Prostate gland (tissue), 2 donors: ENCODE data around the gene PAK4. TPM values are rescaled to one million over a fixed set of nuclear protein-coding genes. Genes with fewer than 3 reads are reported as not detected.
A peak's percentile ranks its signal among the peaks of the same experiment; 100 is the strongest.

Experiments
- DNase-seq: peaks from one replicate; pipeline ENCODE4 v3.0.0-alpha.2; 2019; ENCODE audit warnings: low spot score
- H3K27ac ChIP-seq, 2 donors: fragments of 200-600 bp; sonication (generic); 2 replicates each; pipeline ENCODE4 v1.5.1; 2017 to 2019
- H3K27me3 ChIP-seq: fragments of 200-600 bp; sonication (generic); replicated peaks from 2 replicates; pipeline ENCODE4 v1.5.1; 2019; ENCODE audit not compliant: insufficient read depth
- H3K36me3 ChIP-seq, 2 donors: fragments of 200-600 bp; sonication (generic); 1 replicate in 1 of 2; 2 replicates in 1 of 2; pipeline versions ENCODE4 v1.5.1 to v1.8.1; 2017 to 2019
- H3K4me1 ChIP-seq: fragments of 200-600 bp; sonication (generic); replicated peaks from 2 replicates; pipeline ENCODE4 v1.5.1; 2019
- H3K4me3 ChIP-seq, 2 donors: fragments of 200-600 bp; sonication (generic); 2 replicates each; pipeline ENCODE4 v1.5.1; 2017 to 2019
- H3K9me3 ChIP-seq: fragments of 200-600 bp; sonication (generic); 2 replicates; pipeline ENCODE4 v1.5.1; 2017
- CTCF ChIP-seq, 4 experiments: fragments of 200-600 bp in 2 of 4; fragments of 450-650 bp in 2 of 4; sonication (generic) in 2 of 4; IDR thresholded peaks; 1 replicate in 3 of 4; 2 replicates in 1 of 4; pipeline ENCODE4 v1.5.1; 2016 to 2019; ENCODE audit warnings: antibody characterized with exemption in 4 of 4, mild to moderate bottlenecking in 2 of 4, moderate library complexity in 2 of 4
- POLR2A ChIP-seq: fragments of 450-650 bp; IDR thresholded peaks from one replicate; pipeline ENCODE4 v1.6.1; 2016; ENCODE audit warnings: antibody characterized with exemption, mild to moderate bottlenecking
- POLR2AphosphoS5 ChIP-seq: sonication (generic); formaldehyde crosslinking; IDR thresholded peaks from one replicate; pipeline ENCODE4 v1.6.1; 2017; ENCODE audit warnings: antibody characterized with exemption
- WGBS: methylation state at CpG from one replicate; pipeline ENCODE4 v1.1.5; 2018; 5-methylcytosine and 5-hydroxymethylcytosine counted together
- intact Hi-C: fragments of 100-400 bp; cut with DNase I; formaldehyde crosslinking; loops from one replicate; pipeline ENCODE4 v1.14.2; 2022
- total RNA-seq, 2 donors: library from RNA; depleted of rRNA; stranded (reverse); fragments of >200 nt; gene quantifications; one replicate each; pipeline ENCODE4 v1.1.0, GENCODE V29; 2016

The PAK4 gene
- total RNA-seq, 2 donors from 2014 or later = 111 to 123 TPM

GRCh38 chr19:39166571-39167391, 41.2 kb downstream of the PAK4 start:
- H3K27me3 ChIP-seq = no peaks in the 10 kb centered on the region
- H3K9me3 ChIP-seq = no peaks in the 10 kb centered on the region
- peaks cover 27% of the 10 kb centered on the region for H3K4me1 ChIP-seq
- TF ChIP-seq POLR2A (no peak), POLR2AphosphoS5 (peak; percentile 43)
- H3K27ac ChIP-seq = peak overlapping the region; percentile 78 to 85
- peak overlapping the region in 1 of 2 donors; percentile 34 for H3K4me3 ChIP-seq
- peak; percentile 89 for DNase-seq
- peaks cover 0 to 6% of the 10 kb centered on the region in 2 donors for H3K36me3 ChIP-seq
- 36% methylated on average over 24 of the region's 24 CpGs for WGBS
- intact Hi-C loops = no loop called here

GRCh38 chr19:39167461-39168257, 42.1 kb downstream of the PAK4 start:
- peak overlapping the region; percentile 78 to 85 for H3K27ac ChIP-seq
- peaks cover 0 to 6% of the 10 kb centered on the region in 2 donors for H3K36me3 ChIP-seq
- intact Hi-C loops = no loop called here
- H3K27me3 ChIP-seq = no peaks in the 10 kb centered on the region
- no peaks in the 10 kb centered on the region for H3K9me3 ChIP-seq
- peak overlapping the region in 1 of 2 donors; percentile 34 for H3K4me3 ChIP-seq
- H3K4me1 ChIP-seq = peaks cover 24% of the 10 kb centered on the region
- DNase-seq = peak; percentile 73
- TF ChIP-seq POLR2AphosphoS5 = peak; percentile 26
- no peak for TF ChIP-seq POLR2A
- TF ChIP-seq CTCF (IDR thresholded peaks at IDR 0.05) = no peak
- 22% methylated on average over 19 of the region's 25 CpGs for WGBS

GRCh38 chr19:39168258-39169142, 42.9 kb downstream of the PAK4 start:
- Histone ChIP-seq H3K27ac (peak overlapping the region in 1 of 2 donors; percentile 85), H3K4me1 (peaks cover 21% of the 10 kb centered on the region), H3K9me3 (no peaks in the 10 kb centered on the region), H3K4me3 (no peak overlapping the region), H3K36me3 (peaks cover 3 to 6% of the 10 kb centered on the region in 2 donors), H3K27me3 (no peaks in the 10 kb centered on the region)
- no peak for TF ChIP-seq CTCF (IDR thresholded peaks at IDR 0.05)
- no peak for TF ChIP-seq POLR2AphosphoS5
- TF ChIP-seq POLR2A = no peak
- intact Hi-C loops = no loop called here
- no peak for DNase-seq
- WGBS = 83% methylated on average over 23 of the region's 23 CpGs

- intact Hi-C loops = no loop called here
- no peak for TF ChIP-seq CTCF (IDR thresholded peaks at IDR 0.05)
- TF ChIP-seq POLR2A = no peak
- no peak for TF ChIP-seq POLR2AphosphoS5
- H3K36me3 ChIP-seq = peaks cover 9 to 11% of the 10 kb centered on the region in 2 donors
- WGBS = 88% methylated on average over 24 of the region's 36 CpGs
- no peaks in the 10 kb centered on the region for H3K27me3 ChIP-seq
- no peaks in the 10 kb centered on the region for H3K9me3 ChIP-seq
- no peak overlapping the region for H3K4me3 ChIP-seq
- H3K4me1 ChIP-seq = peaks cover 21% of the 10 kb centered on the region
- no peak overlapping the region for H3K27ac ChIP-seq
- no peak for DNase-seq
Measured at GRCh38 chr19:39169143-39169810, 43.7 kb downstream of the PAK4 start.
